ENCODE results near the gene GPR78. TPM values are rescaled to one million over a fixed set of nuclear protein-coding genes. Genes with fewer than 3 reads are reported as not detected.

The GPR78 gene
- total and polyA plus RNA-seq, 2 donors = 0.05 to 0.91 TPM

GRCh38 chr4:8544282-8544681, 35.9 kb upstream of the GPR78 start:
- Histone ChIP-seq H3K36me3 (ENCODE audit: control insufficient read depth in 2 of 2, insufficient read depth in 2 of 2, low read length in 1 of 2) (no peaks in the 10 kb centered on the region), H3K27me3 (ENCODE audit: control insufficient read depth in 2 of 2, insufficient read depth in 1 of 2, low read length in 1 of 2) (peaks cover 0 to 3% of the 10 kb centered on the region in 2 donors), H3K4me1 (ENCODE audit: control insufficient read depth in 2 of 2, insufficient read depth in 2 of 2, low read length in 2 of 2) (no peaks in the 10 kb centered on the region), H3K9me3 (ENCODE audit: control insufficient read depth in 2 of 2, insufficient read depth in 1 of 2, low read length in 1 of 2) (no peaks in the 10 kb centered on the region), H3K4me3 (ENCODE audit: low read length in 2 of 2) (no peak overlapping the region), H3K27ac (ENCODE audit: low read depth in 1 of 2, low read length in 1 of 2) (no peak overlapping the region)
- 96% methylated on average over 3 of the region's 3 CpGs for WGBS
- DNase-seq (ENCODE audit: low read depth in 6 of 9, low spot score in 9 of 9) = no peak

- H3K36me3 ChIP-seq (ENCODE audit: control insufficient read depth in 2 of 2, insufficient read depth in 2 of 2, low read length in 1 of 2) = no peaks in the 10 kb centered on the region
- no peak overlapping the region for H3K4me3 ChIP-seq (ENCODE audit: low read length in 2 of 2)
- peaks cover 0 to 3% of the 10 kb centered on the region in 2 donors for H3K27me3 ChIP-seq (ENCODE audit: control insufficient read depth in 2 of 2, insufficient read depth in 1 of 2, low read length in 1 of 2)
- 82% methylated on average over 32 of the region's 32 CpGs for WGBS
- H3K9me3 ChIP-seq (ENCODE audit: control insufficient read depth in 2 of 2, insufficient read depth in 1 of 2, low read length in 1 of 2) = no peaks in the 10 kb centered on the region
- DNase-seq (ENCODE audit: low read depth in 6 of 9, low spot score in 9 of 9) = no peak
- no peak overlapping the region for H3K27ac ChIP-seq (ENCODE audit: low read depth in 1 of 2, low read length in 1 of 2)
- no peaks in the 10 kb centered on the region for H3K4me1 ChIP-seq (ENCODE audit: control insufficient read depth in 2 of 2, insufficient read depth in 2 of 2, low read length in 2 of 2)
Observed at GRCh38 chr4:8544741-8545438, 35.3 kb upstream of the GPR78 start.

GRCh38 chr4:8545439-8545765, 34.8 kb upstream of the GPR78 start:
- WGBS = 75% methylated on average over 9 of the region's 9 CpGs
- Histone ChIP-seq H3K4me1 (ENCODE audit: control insufficient read depth in 2 of 2, insufficient read depth in 2 of 2, low read length in 2 of 2) (no peaks in the 10 kb centered on the region), H3K27me3 (ENCODE audit: control insufficient read depth in 2 of 2, insufficient read depth in 1 of 2, low read length in 1 of 2) (peaks cover 0 to 3% of the 10 kb centered on the region in 2 donors), H3K36me3 (ENCODE audit: control insufficient read depth in 2 of 2, insufficient read depth in 2 of 2, low read length in 1 of 2) (no peaks in the 10 kb centered on the region), H3K27ac (ENCODE audit: low read depth in 1 of 2, low read length in 1 of 2) (no peak overlapping the region), H3K9me3 (ENCODE audit: control insufficient read depth in 2 of 2, insufficient read depth in 1 of 2, low read length in 1 of 2) (no peaks in the 10 kb centered on the region), H3K4me3 (ENCODE audit: low read length in 2 of 2) (no peak overlapping the region)
- DNase-seq (ENCODE audit: low read depth in 6 of 9, low spot score in 9 of 9) = no peak

GRCh38 chr4:8546766-8547107, 33.5 kb upstream of the GPR78 start:
- Histone ChIP-seq H3K9me3 (ENCODE audit: control insufficient read depth in 2 of 2, insufficient read depth in 1 of 2, low read length in 1 of 2) (no peaks in the 10 kb centered on the region), H3K4me3 (ENCODE audit: low read length in 2 of 2) (no peak overlapping the region), H3K4me1 (ENCODE audit: control insufficient read depth in 2 of 2, insufficient read depth in 2 of 2, low read length in 2 of 2) (no peaks in the 10 kb centered on the region), H3K27ac (ENCODE audit: low read depth in 1 of 2, low read length in 1 of 2) (no peak overlapping the region), H3K27me3 (ENCODE audit: control insufficient read depth in 2 of 2, insufficient read depth in 1 of 2, low read length in 1 of 2) (peaks cover 0 to 3% of the 10 kb centered on the region in 2 donors), H3K36me3 (ENCODE audit: control insufficient read depth in 2 of 2, insufficient read depth in 2 of 2, low read length in 1 of 2) (no peaks in the 10 kb centered on the region)
- 77% methylated on average over 8 of the region's 8 CpGs for WGBS
- DNase-seq (ENCODE audit: low read depth in 6 of 9, low spot score in 9 of 9) = no peak

- Histone ChIP-seq H3K27ac (ENCODE audit: low read depth in 1 of 2, low read length in 1 of 2) (no peak overlapping the region), H3K27me3 (ENCODE audit: control insufficient read depth in 2 of 2, insufficient read depth in 1 of 2, low read length in 1 of 2) (peaks cover 0 to 3% of the 10 kb centered on the region in 2 donors), H3K4me1 (ENCODE audit: control insufficient read depth in 2 of 2, insufficient read depth in 2 of 2, low read length in 2 of 2) (no peaks in the 10 kb centered on the region), H3K9me3 (ENCODE audit: control insufficient read depth in 2 of 2, insufficient read depth in 1 of 2, low read length in 1 of 2) (no peaks in the 10 kb centered on the region), H3K4me3 (ENCODE audit: low read length in 2 of 2) (no peak overlapping the region), H3K36me3 (ENCODE audit: control insufficient read depth in 2 of 2, insufficient read depth in 2 of 2, low read length in 1 of 2) (no peaks in the 10 kb centered on the region)
- 62% methylated on average over 16 of the region's 16 CpGs for WGBS
- no peak for DNase-seq (ENCODE audit: low read depth in 6 of 9, low spot score in 9 of 9)
Observed at GRCh38 chr4:8547108-8547911, 32.9 kb upstream of the GPR78 start.

- WGBS = 95% methylated on average over 16 of the region's 16 CpGs
- Histone ChIP-seq H3K27me3 (ENCODE audit: control insufficient read depth in 2 of 2, insufficient read depth in 1 of 2, low read length in 1 of 2) (peaks cover 0 to 3% of the 10 kb centered on the region in 2 donors), H3K4me3 (ENCODE audit: low read length in 2 of 2) (no peak overlapping the region), H3K9me3 (ENCODE audit: control insufficient read depth in 2 of 2, insufficient read depth in 1 of 2, low read length in 1 of 2) (no peaks in the 10 kb centered on the region), H3K36me3 (ENCODE audit: control insufficient read depth in 2 of 2, insufficient read depth in 2 of 2, low read length in 1 of 2) (no peaks in the 10 kb centered on the region), H3K27ac (ENCODE audit: low read depth in 1 of 2, low read length in 1 of 2) (no peak overlapping the region), H3K4me1 (ENCODE audit: control insufficient read depth in 2 of 2, insufficient read depth in 2 of 2, low read length in 2 of 2) (no peaks in the 10 kb centered on the region)
- DNase-seq (ENCODE audit: low read depth in 6 of 9, low spot score in 9 of 9) = no peak
Observed at GRCh38 chr4:8547912-8548730, 32.1 kb upstream of the GPR78 start.

- no peaks in the 10 kb centered on the region for H3K4me1 ChIP-seq (ENCODE audit: control insufficient read depth in 2 of 2, insufficient read depth in 2 of 2, low read length in 2 of 2)
- no peak for DNase-seq (ENCODE audit: low read depth in 6 of 9, low spot score in 9 of 9)
- no peaks in the 10 kb centered on the region for H3K36me3 ChIP-seq (ENCODE audit: control insufficient read depth in 2 of 2, insufficient read depth in 2 of 2, low read length in 1 of 2)
- H3K27me3 ChIP-seq (ENCODE audit: control insufficient read depth in 2 of 2, insufficient read depth in 1 of 2, low read length in 1 of 2) = peaks cover 0 to 3% of the 10 kb centered on the region in 2 donors
- H3K27ac ChIP-seq (ENCODE audit: low read depth in 1 of 2, low read length in 1 of 2) = no peak overlapping the region
- no peak overlapping the region for H3K4me3 ChIP-seq (ENCODE audit: low read length in 2 of 2)
- no peaks in the 10 kb centered on the region for H3K9me3 ChIP-seq (ENCODE audit: control insufficient read depth in 2 of 2, insufficient read depth in 1 of 2, low read length in 1 of 2)
- WGBS = 86% methylated on average over 14 of the region's 14 CpGs
Observed at GRCh38 chr4:8548731-8549351, 31.4 kb upstream of the GPR78 start.

GRCh38 chr4:8549352-8549931, 30.8 kb upstream of the GPR78 start:
- 83% methylated on average over 11 of the region's 11 CpGs for WGBS
- Histone ChIP-seq H3K36me3 (ENCODE audit: control insufficient read depth in 2 of 2, insufficient read depth in 2 of 2, low read length in 1 of 2) (no peaks in the 10 kb centered on the region), H3K4me3 (ENCODE audit: low read length in 2 of 2) (no peak overlapping the region), H3K27ac (ENCODE audit: low read depth in 1 of 2, low read length in 1 of 2) (no peak overlapping the region), H3K27me3 (ENCODE audit: control insufficient read depth in 2 of 2, insufficient read depth in 1 of 2, low read length in 1 of 2) (peaks cover 0 to 3% of the 10 kb centered on the region in 2 donors), H3K4me1 (ENCODE audit: control insufficient read depth in 2 of 2, insufficient read depth in 2 of 2, low read length in 2 of 2) (no peaks in the 10 kb centered on the region), H3K9me3 (ENCODE audit: control insufficient read depth in 2 of 2, insufficient read depth in 1 of 2, low read length in 1 of 2) (no peaks in the 10 kb centered on the region)
- no peak for DNase-seq (ENCODE audit: low read depth in 6 of 9, low spot score in 9 of 9)

Data from thymus (tissue), 11 donors.